CD8-positive, alpha-beta memory T cell (primary cell): Measurements from ENCODE around the gene ZNF618. TPM values are rescaled to one million over a fixed set of nuclear protein-coding genes. Genes with fewer than 3 reads are reported as not detected.

Experiments used
- CTCF ChIA-PET: fragments of 350-600 bp; sonication (Branson Sonifier 250); formaldehyde crosslinking; loops from one replicate; lab custom pipeline; 2021; ENCODE audit warnings: antibody characterized with exemption; lab: Charles Lee
- POLR2A ChIA-PET: fragments of 350-600 bp; sonication (Branson Sonifier 250); formaldehyde crosslinking; loops from one replicate; lab custom pipeline; 2021; ENCODE audit warnings: antibody characterized with exemption; lab: Charles Lee
- DNase-seq, 5 donors: peaks; one replicate each; pipeline versions ENCODE4 v3.0.0 to v3.0.0-alpha.2; 2020 to 2022; ENCODE audit warnings: mixed read lengths in 1 of 5
- H3K27ac ChIP-seq: one replicate; pipeline ENCODE4 v1.7.0; 2013; ENCODE audit warnings: low read depth, mild to moderate bottlenecking, low read length, moderate library complexity
- H3K27me3 ChIP-seq: 2 replicates; pipeline ENCODE4 v1.7.0; 2013; ENCODE audit warnings: low read length, mild to moderate bottlenecking; ENCODE audit not compliant: insufficient read depth, poor library complexity, severe bottlenecking
- H3K36me3 ChIP-seq: 2 replicates; pipeline ENCODE4 v1.7.0; 2013; ENCODE audit warnings: mild to moderate bottlenecking, low read length, moderate library complexity; ENCODE audit not compliant: insufficient read depth
- H3K4me1 ChIP-seq: 2 replicates; pipeline ENCODE4 v1.7.0; 2013; ENCODE audit warnings: mild to moderate bottlenecking, low read length, moderate library complexity; ENCODE audit not compliant: insufficient read depth
- H3K4me3 ChIP-seq: 2 replicates; pipeline ENCODE4 v1.7.0; 2013; ENCODE audit warnings: mild to moderate bottlenecking, low read length
- H3K9me3 ChIP-seq: 2 replicates; pipeline ENCODE4 v1.7.0; 2013; ENCODE audit warnings: mild to moderate bottlenecking, low read length
- H3K27ac Mint-ChIP-seq, 8 donors: one replicate each; pipeline ENCODE4 v1.8.0; 2020 to 2021; ENCODE audit warnings: mixed read lengths in 8 of 8, mild to moderate bottlenecking in 6 of 8, inconsistent platforms in 3 of 8, moderate library complexity in 3 of 8
- H3K27me3 Mint-ChIP-seq, 2 donors: one replicate each; pipeline ENCODE4 v1.8.0; 2020 to 2021; ENCODE audit warnings: mixed read lengths in 2 of 2, mild to moderate bottlenecking in 1 of 2, moderate library complexity in 1 of 2
- H3K36me3 Mint-ChIP-seq, 3 donors: one replicate each; pipeline ENCODE4 v1.8.0; 2020 to 2021; ENCODE audit warnings: mixed read lengths in 3 of 3, inconsistent platforms in 1 of 3, mild to moderate bottlenecking in 1 of 3
- H3K4me1 Mint-ChIP-seq, 3 donors: one replicate each; pipeline ENCODE4 v1.8.0; 2020 to 2021; ENCODE audit warnings: mixed read lengths in 3 of 3, inconsistent platforms in 1 of 3, mild to moderate bottlenecking in 1 of 3
- H3K4me3 Mint-ChIP-seq, 7 donors: one replicate each; pipeline ENCODE4 v1.8.0; 2020 to 2021; ENCODE audit warnings: mixed read lengths in 7 of 7, mild to moderate bottlenecking in 6 of 7, moderate library complexity in 4 of 7, inconsistent platforms in 2 of 7
- H3K9me3 Mint-ChIP-seq, 5 donors: one replicate each; pipeline ENCODE4 v1.8.0; 2020 to 2022; ENCODE audit warnings: mixed read lengths in 5 of 5, mild to moderate bottlenecking in 3 of 5, moderate library complexity in 2 of 5, inconsistent platforms in 1 of 5
- polyA plus RNA-seq: library from polyadenylated mRNA; unstranded; fragments of 300-500 nt; fragmentation: Illumina TruSeq; gene quantifications from one replicate; pipeline ENCODE4 v1.2.3, GENCODE V29; 2021
- total RNA-seq, 2 experiments: library from RNA; stranded (reverse); gene quantifications; one replicate each; pipeline ENCODE4 v1.2.3, GENCODE V29; 2021

ZNF618 gene
- total and polyA plus RNA-seq, 3 experiments from 2014 or later: 0.55 to 1.2 (median 0.57) TPM

DNA sequence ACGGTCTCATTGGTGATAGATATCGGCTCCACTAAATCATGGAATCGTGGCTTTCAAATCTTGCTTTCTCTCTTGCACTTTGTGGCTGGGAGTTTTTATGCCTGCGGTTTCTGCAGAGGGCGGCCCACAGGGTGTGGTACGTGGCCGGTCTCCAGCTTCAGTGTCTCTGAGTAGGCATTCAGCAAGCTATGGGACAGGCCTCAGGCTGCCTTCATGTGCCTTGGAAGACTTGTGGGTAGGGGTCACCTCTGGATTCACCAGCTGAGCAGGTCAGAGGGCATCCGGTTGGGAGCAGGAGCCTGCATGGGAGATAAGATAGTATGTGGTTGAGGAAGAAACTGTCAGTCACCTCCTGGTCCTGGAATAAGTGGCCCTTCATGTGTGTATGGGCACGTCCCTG lies 154.3 kb downstream of the ZNF618 start:
- Mint-ChIP-seq H3K4me3 (no peak overlapping the region), H3K9me3 (peaks cover 0 to 3% (median under 1%) of the 10 kb centered on the region in 5 donors), H3K27me3 (peaks cover 0 to 3% of the 10 kb centered on the region in 2 donors), H3K27ac (no peak overlapping the region), H3K4me1 (no peaks in the 10 kb centered on the region), H3K36me3 (peaks cover 0 to 3% (median 2%) of the 10 kb centered on the region in 3 donors)
- H3K27me3 ChIP-seq: no peaks in the 10 kb centered on the region
- CTCF ChIA-PET: no interaction called here
- H3K36me3 ChIP-seq: no peaks in the 10 kb centered on the region
- no peak overlapping the region for H3K4me3 ChIP-seq
- H3K4me1 ChIP-seq: no peaks in the 10 kb centered on the region
- no peaks in the 10 kb centered on the region for H3K9me3 ChIP-seq
- POLR2A ChIA-PET: no interaction called here
- DNase-seq: no peak
- H3K27ac ChIP-seq: no peak overlapping the region

DNA sequence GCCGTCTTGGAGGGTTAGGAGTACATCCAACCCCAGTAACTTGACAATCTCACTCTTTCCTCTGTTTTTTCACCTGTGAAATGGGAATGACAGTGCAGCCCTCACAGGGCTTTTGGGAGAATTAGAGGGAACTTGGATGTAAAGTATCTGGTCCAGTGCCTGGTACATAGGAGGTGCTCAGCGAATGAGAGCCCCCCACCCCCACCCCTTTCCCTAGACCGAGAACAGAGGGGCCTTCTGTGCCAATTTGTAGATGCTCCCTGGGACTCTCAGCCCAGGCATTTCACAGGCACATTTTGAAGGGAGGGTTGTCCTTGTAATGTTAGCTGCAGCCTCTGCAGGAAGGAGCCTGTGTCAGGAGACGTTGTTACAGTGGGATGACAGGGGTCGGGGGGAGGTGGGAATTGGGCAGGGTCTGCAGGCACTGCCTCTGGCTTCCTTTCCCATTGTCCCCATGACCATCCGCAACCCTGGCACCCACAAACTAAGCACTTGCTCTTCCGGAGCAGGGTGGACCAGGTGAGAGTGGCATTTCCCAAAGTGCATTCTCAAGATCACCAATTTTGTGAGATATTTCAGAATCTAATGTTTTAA lies 155.0 kb downstream of the ZNF618 start:
- H3K4me3 ChIP-seq: no peak overlapping the region
- peaks cover 0 to 2% of the 10 kb centered on the region in 2 donors for H3K27me3 Mint-ChIP-seq
- H3K27me3 ChIP-seq: no peaks in the 10 kb centered on the region
- no peaks in the 10 kb centered on the region for H3K9me3 ChIP-seq
- ChIA-PET CTCF (no interaction called here), POLR2A (no interaction called here)
- no peak overlapping the region for H3K4me3 Mint-ChIP-seq
- peaks cover 0 to 2% (median 0%) of the 10 kb centered on the region in 3 donors for H3K36me3 Mint-ChIP-seq
- no peaks in the 10 kb centered on the region for H3K4me1 Mint-ChIP-seq
- H3K27ac ChIP-seq: no peak overlapping the region
- no peak for DNase-seq
- no peaks in the 10 kb centered on the region for H3K36me3 ChIP-seq
- peaks cover 0 to 3% (median 0%) of the 10 kb centered on the region in 5 donors for H3K9me3 Mint-ChIP-seq
- H3K4me1 ChIP-seq: no peaks in the 10 kb centered on the region
- no peak overlapping the region for H3K27ac Mint-ChIP-seq

DNA sequence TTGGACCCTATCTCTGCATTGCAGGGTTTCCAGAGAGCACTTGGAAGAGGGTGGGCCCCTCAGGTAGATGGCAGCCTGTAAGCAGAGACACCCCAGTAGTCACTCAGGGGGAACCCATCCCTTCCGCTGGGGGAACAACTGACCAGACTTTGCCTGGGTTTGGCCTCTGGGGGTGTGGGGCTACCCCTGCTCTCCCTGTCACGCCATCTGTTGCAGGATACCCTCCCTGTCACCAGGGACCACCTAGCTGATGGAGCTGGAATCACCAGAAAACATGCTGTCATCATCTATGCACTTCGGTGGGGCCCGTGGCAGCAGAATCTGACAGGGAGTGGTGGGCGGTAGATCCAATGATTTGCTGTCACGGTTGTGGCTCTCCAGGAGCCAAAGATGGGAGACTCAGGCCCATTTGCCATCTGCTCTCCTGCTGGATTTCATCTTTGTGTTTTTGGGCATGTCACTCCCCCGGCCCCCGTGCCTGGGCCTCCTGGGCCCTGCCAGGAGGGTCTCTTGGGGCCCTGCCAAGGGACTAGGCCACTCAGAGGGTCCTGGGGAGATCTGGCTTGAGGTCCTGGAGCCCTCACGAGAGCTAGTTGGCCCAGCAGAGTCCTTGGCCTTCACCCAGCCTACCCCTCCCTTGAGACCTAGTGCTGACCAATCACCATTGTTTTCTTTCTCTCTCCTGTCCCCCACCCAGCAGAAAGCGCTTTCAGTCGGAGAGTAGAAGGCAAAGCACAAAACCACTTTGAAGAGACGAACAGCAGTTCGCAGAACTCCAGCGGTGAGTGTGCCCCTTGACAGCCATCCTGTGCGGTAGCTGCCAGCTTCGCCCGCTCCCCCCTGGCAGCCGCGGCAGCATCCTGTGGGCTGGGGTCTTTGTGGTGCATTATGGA lies 156.1 kb downstream of the ZNF618 start:
- H3K27me3 ChIP-seq: no peaks in the 10 kb centered on the region
- no peak for DNase-seq
- Mint-ChIP-seq H3K27me3 (peaks cover 0 to 2% of the 10 kb centered on the region in 2 donors), H3K4me3 (no peak overlapping the region), H3K36me3 (peaks cover 0 to 3% (median 0%) of the 10 kb centered on the region in 3 donors), H3K27ac (no peak overlapping the region), H3K9me3 (peaks cover 0 to 3% (median 0%) of the 10 kb centered on the region in 5 donors), H3K4me1 (no peaks in the 10 kb centered on the region)
- ChIA-PET CTCF (no interaction called here), POLR2A (no interaction called here)
- H3K4me1 ChIP-seq: no peaks in the 10 kb centered on the region
- H3K27ac ChIP-seq: no peak overlapping the region
- no peaks in the 10 kb centered on the region for H3K9me3 ChIP-seq
- H3K36me3 ChIP-seq: no peaks in the 10 kb centered on the region
- H3K4me3 ChIP-seq: no peak overlapping the region

DNA sequence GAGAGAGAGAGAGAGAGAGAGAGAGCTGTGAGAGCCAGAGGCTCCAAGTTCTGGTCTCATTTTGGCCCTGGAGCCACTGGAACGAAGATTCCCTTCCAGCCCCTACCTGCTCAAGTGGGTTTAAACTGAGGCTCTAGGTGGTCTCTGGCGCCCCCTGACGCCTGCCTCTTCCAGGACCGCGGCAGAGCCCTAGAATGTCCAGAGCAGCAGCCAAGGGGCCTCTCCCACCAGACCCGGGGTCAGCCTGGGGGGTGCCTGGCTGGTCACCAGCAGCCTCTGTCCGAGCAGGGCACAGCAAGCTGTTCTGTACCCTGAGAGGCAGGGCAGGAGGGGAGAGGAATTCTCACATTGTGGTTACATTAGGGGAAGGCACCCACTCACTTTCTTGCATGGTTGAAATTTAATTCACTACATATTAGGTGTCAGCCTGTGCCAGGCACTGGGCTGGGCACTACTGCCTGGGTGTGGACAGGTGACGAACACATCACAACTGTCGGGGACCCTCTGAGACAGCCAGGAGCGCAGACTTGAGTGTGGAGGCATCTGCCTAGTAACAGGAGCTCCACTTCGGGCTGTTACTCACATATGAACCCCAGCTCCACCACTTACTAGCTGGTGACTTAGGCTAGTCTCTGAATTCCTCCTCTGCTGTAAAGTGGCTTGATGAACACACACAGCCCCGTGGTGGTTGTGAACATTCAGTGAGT lies 157.4 kb downstream of the ZNF618 start:
- H3K4me1 ChIP-seq: no peaks in the 10 kb centered on the region
- ChIA-PET POLR2A (interaction anchor here (0.6 kb wide), 1 partner anchor 8 kb away, joined by 3 read pairs; no protein-coding TSS in a partner anchor), CTCF (no interaction called here)
- no peaks in the 10 kb centered on the region for H3K27me3 ChIP-seq
- no peak overlapping the region for H3K27ac ChIP-seq
- H3K9me3 Mint-ChIP-seq: peaks cover 0 to 3% (median 0%) of the 10 kb centered on the region in 5 donors
- no peak overlapping the region for H3K4me3 ChIP-seq
- H3K36me3 ChIP-seq: no peaks in the 10 kb centered on the region
- H3K27ac Mint-ChIP-seq: peak overlapping the region in 2 of 8 donors; percentile 44 to 54
- no peaks in the 10 kb centered on the region for H3K9me3 ChIP-seq
- DNase-seq: no peak
- peaks cover 0 to 3% (median 0%) of the 10 kb centered on the region in 3 donors for H3K36me3 Mint-ChIP-seq
- peaks cover 0 to 2% of the 10 kb centered on the region in 2 donors for H3K27me3 Mint-ChIP-seq
- no peaks in the 10 kb centered on the region for H3K4me1 Mint-ChIP-seq
- H3K4me3 Mint-ChIP-seq: no peak overlapping the region

DNA sequence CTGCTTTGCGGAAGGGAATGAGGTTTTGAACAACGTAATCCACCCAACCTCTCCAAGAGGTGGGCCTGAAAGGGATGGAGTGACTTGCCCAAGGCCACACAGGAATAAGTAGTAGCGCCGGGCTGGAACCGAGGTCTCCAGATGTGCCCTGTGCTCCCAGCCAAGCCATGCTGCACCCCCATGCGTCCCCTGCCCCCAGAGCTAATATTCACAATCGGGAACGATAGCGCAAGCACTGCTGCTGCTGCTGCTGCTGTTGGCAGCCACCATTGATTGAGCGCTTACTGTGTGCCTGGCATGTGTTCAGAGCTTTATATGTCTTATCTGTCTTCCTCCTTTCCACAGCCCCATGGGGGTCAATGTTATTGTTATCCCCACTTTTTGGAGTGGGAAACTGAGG lies 158.1 kb downstream of the ZNF618 start:
- ChIA-PET CTCF (no interaction called here), POLR2A (interaction anchor here (0.6 kb wide), 1 partner anchor 8 kb away, joined by 3 read pairs; no protein-coding TSS in a partner anchor)
- H3K36me3 ChIP-seq: no peaks in the 10 kb centered on the region
- Mint-ChIP-seq H3K36me3 (peaks cover 0 to 3% (median 0%) of the 10 kb centered on the region in 3 donors), H3K4me1 (no peaks in the 10 kb centered on the region), H3K4me3 (no peak overlapping the region), H3K9me3 (peaks cover 0 to 3% (median 0%) of the 10 kb centered on the region in 5 donors), H3K27ac (no peak overlapping the region), H3K27me3 (peaks cover 0 to 2% of the 10 kb centered on the region in 2 donors)
- H3K27me3 ChIP-seq: no peaks in the 10 kb centered on the region
- no peak overlapping the region for H3K27ac ChIP-seq
- DNase-seq: no peak
- no peak overlapping the region for H3K4me3 ChIP-seq
- no peaks in the 10 kb centered on the region for H3K9me3 ChIP-seq
- H3K4me1 ChIP-seq: no peaks in the 10 kb centered on the region

DNA sequence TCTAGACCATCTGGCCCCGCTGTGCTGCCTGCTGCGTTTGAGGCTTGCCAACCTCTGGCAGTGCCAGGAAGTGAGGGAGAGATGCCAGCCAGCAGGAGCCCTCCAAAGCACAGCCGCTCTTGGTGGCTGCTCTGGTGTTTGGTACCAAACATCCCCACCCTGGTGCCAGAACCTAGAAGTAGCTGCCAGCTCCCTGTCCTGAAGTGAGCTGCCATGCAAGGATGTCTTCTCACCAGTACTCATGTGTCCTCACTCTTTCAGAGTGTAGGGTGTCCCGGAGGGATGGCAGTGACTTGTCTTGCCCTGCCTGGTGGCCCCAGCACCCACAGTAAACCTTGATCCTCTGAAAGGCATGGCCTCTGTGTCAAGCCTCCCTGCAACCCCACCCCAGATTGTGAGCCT lies 158.6 kb downstream of the ZNF618 start:
- Histone ChIP-seq H3K9me3 (no peaks in the 10 kb centered on the region), H3K27ac (no peak overlapping the region), H3K36me3 (no peaks in the 10 kb centered on the region), H3K4me3 (no peak overlapping the region), H3K4me1 (no peaks in the 10 kb centered on the region), H3K27me3 (no peaks in the 10 kb centered on the region)
- H3K36me3 Mint-ChIP-seq: peaks cover 0 to 3% (median 0%) of the 10 kb centered on the region in 3 donors
- no peaks in the 10 kb centered on the region for H3K9me3 Mint-ChIP-seq
- no peaks in the 10 kb centered on the region for H3K4me1 Mint-ChIP-seq
- ChIA-PET CTCF (no interaction called here), POLR2A (no interaction called here)
- peaks cover 0 to 2% of the 10 kb centered on the region in 2 donors for H3K27me3 Mint-ChIP-seq
- DNase-seq: no peak
- no peak overlapping the region for H3K4me3 Mint-ChIP-seq
- H3K27ac Mint-ChIP-seq: no peak overlapping the region

DNA sequence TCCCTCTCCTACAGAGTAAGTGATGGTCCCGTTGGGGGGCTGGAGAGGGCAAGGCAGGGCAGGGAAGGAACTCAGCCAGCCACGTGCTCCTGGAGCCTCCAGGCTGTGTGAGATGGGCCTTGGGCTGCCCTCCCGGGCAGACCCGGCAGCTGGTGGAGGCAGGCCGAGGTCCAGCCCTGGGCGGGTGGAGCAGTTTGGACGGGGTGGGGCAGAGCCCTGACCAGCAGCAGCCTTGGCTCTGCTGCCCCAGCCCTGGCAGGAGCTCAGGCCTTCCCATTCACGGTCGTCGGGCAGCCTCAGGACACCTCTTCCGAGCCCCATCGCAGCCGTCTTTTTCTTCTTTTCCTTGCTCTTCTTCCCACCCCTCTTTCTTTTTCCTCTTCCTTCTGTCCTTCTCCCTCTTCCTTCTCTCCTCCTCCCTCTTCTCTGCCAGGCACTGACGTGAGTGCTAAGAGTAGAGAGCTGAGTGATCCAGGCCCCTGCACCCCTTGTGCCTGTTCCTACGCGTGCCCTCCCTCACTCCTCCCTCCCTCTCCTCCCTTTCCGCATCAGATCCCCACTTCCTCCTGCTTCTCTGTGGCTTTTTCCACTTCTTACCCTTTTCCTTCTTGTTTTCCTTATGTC lies 159.2 kb downstream of the ZNF618 start:
- H3K9me3 ChIP-seq: no peaks in the 10 kb centered on the region
- peaks cover 0 to 2% of the 10 kb centered on the region in 2 donors for H3K27me3 Mint-ChIP-seq
- no peaks in the 10 kb centered on the region for H3K27me3 ChIP-seq
- no peaks in the 10 kb centered on the region for H3K9me3 Mint-ChIP-seq
- no peak overlapping the region for H3K27ac ChIP-seq
- no peak overlapping the region for H3K4me3 Mint-ChIP-seq
- H3K27ac Mint-ChIP-seq: no peak overlapping the region
- H3K36me3 Mint-ChIP-seq: peaks cover 0 to 3% (median 0%) of the 10 kb centered on the region in 3 donors
- H3K4me1 Mint-ChIP-seq: no peaks in the 10 kb centered on the region
- H3K36me3 ChIP-seq: no peaks in the 10 kb centered on the region
- ChIA-PET CTCF (no interaction called here), POLR2A (no interaction called here)
- DNase-seq: no peak
- H3K4me1 ChIP-seq: no peaks in the 10 kb centered on the region
- no peak overlapping the region for H3K4me3 ChIP-seq
